Measurements from ENCODE around the gene EIF6. TPM values are rescaled to one million over a fixed set of nuclear protein-coding genes. Genes with fewer than 3 reads are reported as not detected.

Gene EIF6
- total RNA-seq, 1 donor from 2014 or later, result 98.0 TPM

DNA sequence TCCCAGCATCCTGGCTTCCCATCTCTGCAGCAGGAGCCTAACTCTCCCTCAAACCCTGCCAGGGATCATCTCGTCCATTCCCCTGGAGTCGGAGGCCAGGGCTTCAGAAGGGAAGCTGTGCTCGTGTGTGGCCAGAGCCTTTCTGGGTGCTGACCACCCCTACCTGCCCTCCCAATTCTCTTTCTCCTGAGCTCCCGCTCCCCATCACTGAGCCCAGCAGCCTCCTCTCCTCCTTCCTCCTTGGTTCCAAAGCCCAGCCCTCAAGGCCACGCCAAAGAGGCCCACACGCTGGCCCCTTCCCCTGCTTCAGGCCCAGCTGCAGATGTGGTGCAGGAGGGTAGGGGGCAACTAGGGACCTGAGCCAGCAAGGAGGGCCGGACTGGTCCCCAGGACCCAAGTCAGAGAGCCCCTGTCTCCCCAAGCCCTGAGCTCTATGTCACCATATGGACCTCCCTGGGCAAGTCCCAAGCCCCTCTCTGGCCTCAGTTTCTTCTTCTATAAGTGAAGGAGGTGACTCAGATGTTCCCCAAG lies 6.4 kb upstream of the EIF6 start:
- no peak for DNase-seq (ENCODE audit: low spot score in 2 of 2)
- Histone ChIP-seq H3K9me3 (no peaks in the 10 kb centered on the region), H3K4me3 (no peak overlapping the region), H3K27me3 (no peaks in the 10 kb centered on the region), H3K27ac (no peak overlapping the region), H3K4me1 (no peaks in the 10 kb centered on the region), H3K36me3 (no peaks in the 10 kb centered on the region)
- TF ChIP-seq CTCF (IDR thresholded peaks at IDR 0.05), result no peak
- intact Hi-C loops (cut with DNase I), result no loop called here

DNA sequence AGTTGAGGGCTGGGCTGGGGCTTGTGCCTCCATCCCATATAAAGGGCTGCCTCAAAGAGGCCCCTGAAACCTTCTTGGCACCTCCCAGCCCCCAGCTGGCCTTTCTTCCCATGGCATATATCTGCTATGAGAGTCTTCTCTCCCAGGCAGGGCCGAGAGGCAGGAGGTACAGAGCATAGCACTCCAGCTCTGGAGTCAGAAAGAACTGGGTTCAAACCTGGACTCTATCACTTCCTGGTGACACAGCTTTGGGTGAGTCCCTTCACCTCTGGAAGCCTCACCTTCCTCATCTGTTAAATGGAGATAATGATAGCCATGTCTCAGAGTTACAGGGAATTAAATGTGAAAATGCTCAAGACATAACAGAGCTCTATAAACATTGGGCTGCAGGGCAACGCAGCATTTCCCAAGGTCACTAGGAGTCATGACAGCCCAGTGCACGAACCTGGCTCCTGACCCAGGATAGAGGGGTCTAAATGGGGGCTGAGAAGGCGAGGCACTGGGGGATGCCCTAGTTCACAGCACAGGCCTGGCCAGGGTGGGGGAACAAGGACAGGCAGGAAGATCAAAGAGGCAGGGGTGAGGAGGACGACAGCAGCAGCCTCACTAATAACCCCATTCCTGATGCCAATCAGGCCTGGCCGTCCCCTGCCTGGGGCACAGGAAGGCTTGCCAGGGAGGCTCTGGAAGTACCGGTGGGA lies 5.8 kb upstream of the EIF6 start:
- no peaks in the 10 kb centered on the region for H3K36me3 ChIP-seq
- H3K4me3 ChIP-seq, result no peak overlapping the region
- H3K4me1 ChIP-seq, result peaks cover 0 to 3% of the 10 kb centered on the region in 2 donors
- H3K9me3 ChIP-seq, result no peaks in the 10 kb centered on the region
- no peaks in the 10 kb centered on the region for H3K27me3 ChIP-seq
- TF ChIP-seq CTCF (IDR thresholded peaks at IDR 0.05), result no peak
- no peak for DNase-seq (ENCODE audit: low spot score in 2 of 2)
- intact Hi-C loops (cut with DNase I), result no loop called here
- no peak overlapping the region for H3K27ac ChIP-seq

- Histone ChIP-seq H3K4me3 (no peak overlapping the region), H3K9me3 (no peaks in the 10 kb centered on the region), H3K27me3 (no peaks in the 10 kb centered on the region), H3K4me1 (peaks cover 1 to 13% of the 10 kb centered on the region in 2 donors), H3K27ac (no peak overlapping the region), H3K36me3 (no peaks in the 10 kb centered on the region)
- intact Hi-C loops (cut with DNase I), result no loop called here
- no peak for DNase-seq (ENCODE audit: low spot score in 2 of 2)
- no peak for TF ChIP-seq CTCF (IDR thresholded peaks at IDR 0.05)
Observed at GRCh38 chr20:35288325-35289060, 3.9 kb upstream of the EIF6 start.

GRCh38 chr20:35287509-35288324 lies 3.1 kb upstream of the EIF6 start:
- DNase-seq (ENCODE audit: low spot score in 2 of 2), result no peak
- TF ChIP-seq CTCF (IDR thresholded peaks at IDR 0.05), result no peak
- H3K4me1 ChIP-seq, result peaks cover 6 to 20% of the 10 kb centered on the region in 2 donors
- H3K27me3 ChIP-seq, result no peaks in the 10 kb centered on the region
- no peaks in the 10 kb centered on the region for H3K36me3 ChIP-seq
- no peak overlapping the region for H3K27ac ChIP-seq
- intact Hi-C loops (cut with DNase I), result no loop called here
- no peak overlapping the region for H3K4me3 ChIP-seq
- H3K9me3 ChIP-seq, result no peaks in the 10 kb centered on the region

GRCh38 chr20:35286899-35287508 lies 2.4 kb upstream of the EIF6 start:
- H3K4me3 ChIP-seq, result no peak overlapping the region
- no peaks in the 10 kb centered on the region for H3K36me3 ChIP-seq
- intact Hi-C loops (cut with DNase I), result no loop called here
- no peak for TF ChIP-seq CTCF (IDR thresholded peaks at IDR 0.05)
- H3K27ac ChIP-seq, result no peak overlapping the region
- DNase-seq (ENCODE audit: low spot score in 2 of 2), result no peak
- no peaks in the 10 kb centered on the region for H3K27me3 ChIP-seq
- H3K9me3 ChIP-seq, result no peaks in the 10 kb centered on the region
- peaks cover 6 to 24% of the 10 kb centered on the region in 2 donors for H3K4me1 ChIP-seq
